Nephron progenitor cell (in vitro differentiated cells): ENCODE data around the gene DCDC2C.

Experiments used
- DNase-seq: peaks from one replicate; pipeline ENCODE4 v3.0.0; 2021
- H3K27ac Mint-ChIP-seq: 2 replicates; pipeline ENCODE4 v1.8.0; 2021; ENCODE audit warnings: mild to moderate bottlenecking, moderate library complexity, mixed read lengths
- H3K27me3 Mint-ChIP-seq: 2 replicates; pipeline ENCODE4 v1.8.0; 2021; ENCODE audit warnings: mild to moderate bottlenecking, low read depth, mixed read lengths; ENCODE audit not compliant: poor library complexity
- H3K36me3 Mint-ChIP-seq: 2 replicates; pipeline ENCODE4 v1.8.0; 2021; ENCODE audit warnings: low read depth, mixed read lengths
- H3K4me1 Mint-ChIP-seq: 2 replicates; pipeline ENCODE4 v1.8.0; 2021; ENCODE audit warnings: mixed read lengths
- H3K4me3 Mint-ChIP-seq: 2 replicates; pipeline ENCODE4 v1.8.0; 2021; ENCODE audit warnings: mild to moderate bottlenecking, moderate library complexity, mixed read lengths
- H3K9me3 Mint-ChIP-seq: 2 replicates; pipeline ENCODE4 v1.8.0; 2021; ENCODE audit warnings: mild to moderate bottlenecking, moderate library complexity, mixed read lengths
- CTCF ChIP-seq: fragments of 200-600 bp; sonication (generic); IDR thresholded peaks from 2 replicates; pipeline ENCODE4 v1.5.0; 2021; ENCODE audit warnings: antibody characterized with exemption

DCDC2C gene

GRCh38 chr2:3823748-3824147 lies 120.4 kb downstream of the DCDC2C start:
- TF ChIP-seq CTCF, result no peak
- no peak for DNase-seq
- peaks cover 7% of the 10 kb centered on the region for H3K4me1 Mint-ChIP-seq
- peaks cover 4% of the 10 kb centered on the region for H3K27me3 Mint-ChIP-seq
- no peak overlapping the region for H3K27ac Mint-ChIP-seq
- H3K9me3 Mint-ChIP-seq, result peaks cover 29% of the 10 kb centered on the region
- H3K36me3 Mint-ChIP-seq, result no peaks in the 10 kb centered on the region
- no peak overlapping the region for H3K4me3 Mint-ChIP-seq

- peak; percentile 52 for TF ChIP-seq CTCF
- peaks cover 14% of the 10 kb centered on the region for H3K9me3 Mint-ChIP-seq
- no peak overlapping the region for H3K4me3 Mint-ChIP-seq
- peaks cover 17% of the 10 kb centered on the region for H3K27me3 Mint-ChIP-seq
- no peak overlapping the region for H3K27ac Mint-ChIP-seq
- peaks cover 19% of the 10 kb centered on the region for H3K4me1 Mint-ChIP-seq
- H3K36me3 Mint-ChIP-seq, result no peaks in the 10 kb centered on the region
- DNase-seq, result peak; percentile 28
These were observed 124.5 kb downstream of the DCDC2C start for GRCh38 chr2:3827673-3828575.

GRCh38 chr2:3830796-3831195 lies 127.4 kb downstream of the DCDC2C start:
- Mint-ChIP-seq H3K4me3 (no peak overlapping the region), H3K9me3 (peaks cover 7% of the 10 kb centered on the region), H3K27me3 (peaks cover 17% of the 10 kb centered on the region), H3K27ac (no peak overlapping the region), H3K36me3 (no peaks in the 10 kb centered on the region), H3K4me1 (peaks cover 19% of the 10 kb centered on the region)
- DNase-seq, result no peak
- TF ChIP-seq CTCF, result no peak

- no peaks in the 10 kb centered on the region for H3K36me3 Mint-ChIP-seq
- TF ChIP-seq CTCF, result no peak
These were observed 133.7 kb downstream of the DCDC2C start for GRCh38 chr2:3837086-3837485.

GRCh38 chr2:3838348-3838747 lies 135.0 kb downstream of the DCDC2C start:
- Mint-ChIP-seq H3K27ac (no peak overlapping the region), H3K36me3 (no peaks in the 10 kb centered on the region), H3K9me3 (peaks cover 5% of the 10 kb centered on the region), H3K27me3 (peaks cover 13% of the 10 kb centered on the region), H3K4me3 (no peak overlapping the region), H3K4me1 (peaks cover 11% of the 10 kb centered on the region)
- no peak for TF ChIP-seq CTCF
- DNase-seq, result no peak

More at GRCh38 chr2:3837086-3837485, 133.7 kb downstream of the DCDC2C start:
- Mint-ChIP-seq H3K9me3 (peaks cover 9% of the 10 kb centered on the region), H3K4me3 (no peak overlapping the region), H3K4me1 (peaks cover 11% of the 10 kb centered on the region), H3K27ac (no peak overlapping the region), H3K27me3 (peaks cover 5% of the 10 kb centered on the region)
- DNase-seq, result no peak

- peaks cover 16% of the 10 kb centered on the region for H3K27me3 Mint-ChIP-seq
- peak overlapping the region; percentile 6 for H3K27ac Mint-ChIP-seq
- TF ChIP-seq CTCF, result no peak
- H3K36me3 Mint-ChIP-seq, result no peaks in the 10 kb centered on the region
- H3K4me3 Mint-ChIP-seq, result no peak overlapping the region
- peaks cover 5% of the 10 kb centered on the region for H3K9me3 Mint-ChIP-seq
- DNase-seq, result no peak
- H3K4me1 Mint-ChIP-seq, result peaks cover 11% of the 10 kb centered on the region
These were observed 136.1 kb downstream of the DCDC2C start for GRCh38 chr2:3839476-3839875.
